RWPE1 (cell line): Measurements from ENCODE around the gene ROR1.

ENCODE experiments used
- CTCF ChIA-PET: fragments of 350-600 bp; sonication (Branson Sonifier 250); formaldehyde crosslinking; extraction: SDS; loops from one replicate; lab custom pipeline; 2021; lab: Yijun Ruan, JAX
- POLR2A ChIA-PET: fragments of 400-600 bp; formaldehyde crosslinking; extraction: SDS; loops from one replicate; lab custom pipeline; 2020; ENCODE audit warnings: antibody characterized with exemption; ENCODE audit not compliant: low non-redundant PET; lab: Yijun Ruan, JAX
- DNase-seq: peaks from one replicate; pipeline ENCODE4 v3.0.0; 2012; ENCODE audit warnings: low spot score
- H3K27ac ChIP-seq: fragments of 450-650 bp; 2 replicates; pipeline ENCODE4 v1.5.1; 2017
- CTCF ChIP-seq: fragments of 450-650 bp; conservative IDR thresholded peaks from 2 replicates; pipeline ENCODE4 v1.5.1; 2017; ENCODE audit warnings: low read depth, mild to moderate bottlenecking

The ROR1 gene

DNA sequence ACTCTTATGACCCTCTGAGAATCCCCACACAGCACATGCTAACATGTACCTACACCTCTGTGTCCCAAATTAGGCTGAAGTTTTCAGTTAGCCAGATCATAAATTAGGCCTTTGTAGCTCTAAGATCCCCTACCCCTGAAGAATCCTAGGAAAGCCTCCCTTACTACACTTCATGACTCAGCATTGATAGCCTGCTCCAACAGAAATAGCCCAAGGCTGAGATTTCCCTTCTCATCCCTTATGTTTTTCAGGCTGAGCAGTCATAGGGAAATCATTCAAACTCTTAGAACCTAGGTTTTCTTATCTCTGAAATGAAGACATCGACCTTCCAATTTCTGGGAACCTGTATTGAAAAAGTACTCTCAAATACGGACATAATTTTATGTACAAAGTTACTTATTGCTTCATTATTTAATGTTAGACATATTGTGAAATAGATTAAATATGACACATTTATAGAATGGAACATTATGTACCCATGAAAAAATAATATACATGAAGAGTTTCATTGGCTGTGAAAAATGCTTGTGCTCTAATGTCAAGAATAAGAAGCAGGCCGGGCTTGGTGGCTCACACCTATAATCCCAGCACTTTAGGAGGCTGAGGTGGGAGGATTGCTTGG lies 307.2 kb downstream of the ROR1 start:
- ChIA-PET POLR2A (no interaction called here), CTCF (interaction anchor here (0.7 kb wide), 1 partner anchor 145 kb away, joined by 3 read pairs; no protein-coding TSS in a partner anchor)
- H3K27ac ChIP-seq: no peak overlapping the region
- TF ChIP-seq CTCF: no peak
- DNase-seq: peak; percentile 36

- no peak for TF ChIP-seq CTCF
- POLR2A ChIA-PET: no interaction called here
- DNase-seq: no peak
- CTCF ChIA-PET: no interaction called here
- no peak overlapping the region for H3K27ac ChIP-seq
These were observed 308.6 kb downstream of the ROR1 start for GRCh38 chr1:64082459-64082858.

GRCh38 chr1:64084451-64084850 lies 310.6 kb downstream of the ROR1 start:
- TF ChIP-seq CTCF: no peak
- no peak overlapping the region for H3K27ac ChIP-seq
- CTCF ChIA-PET: interaction anchor here (0.5 kb wide), 1 partner anchor 63 kb away, joined by 5 read pairs; no protein-coding TSS in a partner anchor
- POLR2A ChIA-PET: no interaction called here
- DNase-seq: no peak

DNA sequence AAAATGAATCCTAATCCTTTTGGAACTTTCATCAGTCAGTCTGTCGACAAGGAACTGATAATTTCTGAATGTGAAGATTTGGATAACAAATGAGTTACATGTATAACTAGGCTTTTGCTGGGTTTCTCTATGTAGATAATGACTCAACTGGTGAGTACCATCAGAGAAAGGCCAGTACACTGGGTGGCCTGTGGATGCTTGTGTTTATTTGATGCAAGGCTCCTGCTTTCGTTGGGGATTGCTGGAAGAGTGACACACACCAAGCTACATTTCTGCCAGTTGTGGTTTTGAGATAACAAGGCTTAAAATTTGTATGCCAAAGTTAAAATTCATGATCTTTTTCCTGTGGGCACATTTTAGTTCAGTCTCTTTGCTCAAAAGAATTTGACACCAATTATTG lies 314.0 kb downstream of the ROR1 start:
- no peak for DNase-seq
- CTCF ChIA-PET: no interaction called here
- no peak for TF ChIP-seq CTCF
- no peak overlapping the region for H3K27ac ChIP-seq
- POLR2A ChIA-PET: no interaction called here

GRCh38 chr1:64090436-64090835 lies 316.6 kb downstream of the ROR1 start:
- ChIA-PET POLR2A (no interaction called here), CTCF (no interaction called here)
- TF ChIP-seq CTCF: no peak
- no peak overlapping the region for H3K27ac ChIP-seq
- no peak for DNase-seq

DNA sequence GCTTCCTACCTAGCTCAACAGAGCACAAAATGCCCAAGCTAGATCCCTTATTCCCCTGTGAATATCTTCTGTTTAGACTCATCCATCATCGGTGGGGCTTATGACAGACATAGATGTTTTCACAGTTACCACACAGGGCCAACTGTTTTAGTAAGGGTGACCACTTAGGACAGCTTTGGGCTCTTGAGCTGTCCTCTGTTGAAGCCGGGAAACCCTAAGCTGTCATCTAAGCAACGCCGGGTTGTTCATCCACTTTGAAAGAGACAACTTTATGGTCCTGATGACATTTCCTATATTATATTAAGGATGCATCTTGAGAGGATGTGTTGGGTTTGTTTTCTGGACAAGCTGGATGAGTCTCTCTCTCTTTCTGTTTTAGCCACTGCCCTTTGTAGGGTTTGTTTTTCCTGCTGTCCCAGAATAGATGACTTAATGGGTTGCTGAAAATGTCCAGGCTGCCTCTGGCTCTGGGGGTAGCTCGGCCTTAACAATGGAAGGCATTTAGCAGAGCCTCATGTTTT lies 319.1 kb downstream of the ROR1 start:
- CTCF ChIA-PET: no interaction called here

More for the DNA sequence above, 319.1 kb downstream of the ROR1 start:
- DNase-seq: no peak
- POLR2A ChIA-PET: no interaction called here
- no peak for TF ChIP-seq CTCF
- H3K27ac ChIP-seq: no peak overlapping the region
